Measurements from ENCODE around the gene CYP27B1.

- TF ChIP-seq CTCF (conservative IDR thresholded peaks at IDR 0.05; ENCODE audit: low read depth in 2 of 2): no peak
- no peak for TF ChIP-seq EZH2 (IDR thresholded peaks at IDR 0.05; ENCODE audit: low read depth, unreplicated experiment)
- TF ChIP-seq POLR2AphosphoS5 (IDR thresholded peaks at IDR 0.05; ENCODE audit: low read depth): no peak
- TF ChIP-seq EZH2phosphoT487 (IDR thresholded peaks at IDR 0.05; ENCODE audit: unreplicated experiment): no peak
- no peak for TF ChIP-seq CREB1 (CRISPR knock-in tag; IDR thresholded peaks at IDR 0.05; ENCODE audit: low read depth)
- TF ChIP-seq REST (IDR thresholded peaks at IDR 0.05; ENCODE audit: unreplicated experiment): no peak
- TF ChIP-seq NANOG (IDR thresholded peaks at IDR 0.05; ENCODE audit: borderline replicate concordance): no peak
- no peak for TF ChIP-seq STAT1 (IDR thresholded peaks at IDR 0.05; ENCODE audit: unreplicated experiment)
- TF ChIP-seq JUNB (IDR thresholded peaks at IDR 0.05; ENCODE audit: unreplicated experiment): no peak
Observed at GRCh38 chr12:57753756-57754337, 13.0 kb downstream of the CYP27B1 start.
